ENCODE data around the gene SLC25A42.

GRCh38 chr19:19139876-19140229 is 76.1 kb downstream of the SLC25A42 start:
- TF ChIP-seq POLR2A (IDR thresholded peaks at IDR 0.05; ENCODE audit: low read length) = no peak
- TF ChIP-seq GATA1 (IDR thresholded peaks at IDR 0.05; ENCODE audit: low read depth, low read length) = no peak
